Fibroblast of mammary gland (primary cell): Measurements from ENCODE around the gene FGD6.

Source experiments
- DNase-seq: peaks from one replicate; pipeline ENCODE4 v3.0.0-alpha.2; 2010; ENCODE audit warnings: low read depth
- H3K4me3 ChIP-seq: 2 replicates; pipeline ENCODE4 v1.5.1; 2011; ENCODE audit warnings: low read depth, mild to moderate bottlenecking, low read length, moderate library complexity; ENCODE audit not compliant: control insufficient read depth
- TF ChIP-seq, protein P1 (sequence below): conservative IDR thresholded peaks from 2 replicates; pipeline ENCODE4 v1.5.1; 2011; ENCODE audit warnings: low read depth, low read length, inconsistent platforms; ENCODE audit not compliant: control insufficient read depth, insufficient read depth

Gene FGD6

GRCh38 chr12:95126736-95127135, 90.5 kb downstream of the FGD6 start:
- no peak for DNase-seq
- TF ChIP-seq, protein P1, sequence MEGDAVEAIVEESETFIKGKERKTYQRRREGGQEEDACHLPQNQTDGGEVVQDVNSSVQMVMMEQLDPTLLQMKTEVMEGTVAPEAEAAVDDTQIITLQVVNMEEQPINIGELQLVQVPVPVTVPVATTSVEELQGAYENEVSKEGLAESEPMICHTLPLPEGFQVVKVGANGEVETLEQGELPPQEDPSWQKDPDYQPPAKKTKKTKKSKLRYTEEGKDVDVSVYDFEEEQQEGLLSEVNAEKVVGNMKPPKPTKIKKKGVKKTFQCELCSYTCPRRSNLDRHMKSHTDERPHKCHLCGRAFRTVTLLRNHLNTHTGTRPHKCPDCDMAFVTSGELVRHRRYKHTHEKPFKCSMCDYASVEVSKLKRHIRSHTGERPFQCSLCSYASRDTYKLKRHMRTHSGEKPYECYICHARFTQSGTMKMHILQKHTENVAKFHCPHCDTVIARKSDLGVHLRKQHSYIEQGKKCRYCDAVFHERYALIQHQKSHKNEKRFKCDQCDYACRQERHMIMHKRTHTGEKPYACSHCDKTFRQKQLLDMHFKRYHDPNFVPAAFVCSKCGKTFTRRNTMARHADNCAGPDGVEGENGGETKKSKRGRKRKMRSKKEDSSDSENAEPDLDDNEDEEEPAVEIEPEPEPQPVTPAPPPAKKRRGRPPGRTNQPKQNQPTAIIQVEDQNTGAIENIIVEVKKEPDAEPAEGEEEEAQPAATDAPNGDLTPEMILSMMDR, result no peak
- H3K4me3 ChIP-seq, result no peak overlapping the region

- TF ChIP-seq, protein P1, result no peak
- no peak for DNase-seq
- no peak overlapping the region for H3K4me3 ChIP-seq
Measured at GRCh38 chr12:95126076-95126475, 91.2 kb downstream of the FGD6 start.

- no peak for DNase-seq
- H3K4me3 ChIP-seq, result no peak overlapping the region
- TF ChIP-seq, protein P1, result no peak
Measured at GRCh38 chr12:95124106-95124505, 93.2 kb downstream of the FGD6 start.

GRCh38 chr12:95118788-95119179, 98.5 kb downstream of the FGD6 start:
- TF ChIP-seq, protein P1, result no peak
- H3K4me3 ChIP-seq, result no peak overlapping the region
- DNase-seq, result peak; percentile 19

DNA sequence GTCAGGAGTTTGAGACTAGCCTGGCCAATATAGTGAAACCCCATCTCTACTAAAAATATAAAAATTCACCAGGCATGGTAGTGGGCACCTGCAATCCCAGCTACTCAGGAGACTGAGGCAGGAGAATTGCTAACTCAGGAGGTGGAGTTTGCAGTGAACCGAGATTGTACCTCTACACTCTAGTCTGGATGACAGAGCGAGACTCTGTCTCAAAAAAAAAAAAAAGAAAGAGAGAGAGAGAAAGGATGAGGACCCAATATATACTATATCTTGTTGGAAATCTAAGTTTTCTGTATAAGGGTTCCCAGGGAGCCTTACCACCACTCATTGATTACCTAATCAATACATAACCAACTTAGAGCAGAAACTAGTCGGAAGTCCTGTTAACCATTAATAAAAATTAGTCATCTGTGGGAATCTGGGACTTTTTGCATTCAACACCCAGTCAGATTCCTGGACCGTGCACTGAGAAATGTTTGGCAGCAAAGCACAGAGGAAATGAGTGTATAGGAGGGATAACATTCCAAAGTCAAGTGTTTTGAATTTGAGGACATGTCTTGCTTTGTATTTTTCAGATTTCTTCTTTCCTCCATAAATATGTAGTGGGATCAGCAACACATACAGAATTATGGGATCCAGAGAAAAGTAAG, 99.0 kb downstream of the FGD6 start:
- TF ChIP-seq, protein P1, result no peak
- peak; percentile 87 for DNase-seq

DNA sequence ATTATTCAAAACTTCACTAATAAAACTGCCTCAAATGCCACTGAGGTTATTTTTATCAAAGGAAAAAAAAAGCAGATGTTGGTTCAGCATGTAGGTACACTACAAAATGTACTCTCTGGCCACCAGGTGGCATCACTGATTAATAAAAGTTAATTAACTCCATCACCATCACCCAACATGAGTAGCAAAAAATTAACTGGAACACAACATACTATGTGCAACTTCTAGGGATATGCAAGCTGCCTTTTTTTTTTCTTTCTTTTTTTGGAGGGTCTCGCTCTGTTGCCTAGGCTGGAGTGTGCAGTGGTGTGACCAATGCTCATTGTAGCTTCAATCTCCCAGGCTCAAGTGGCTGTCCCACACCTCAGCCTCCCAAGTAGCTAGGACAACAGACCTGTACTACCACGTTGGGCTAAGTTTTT, 100.1 kb downstream of the FGD6 start:
- peak; percentile 81 for DNase-seq
- no peak overlapping the region for H3K4me3 ChIP-seq
- TF ChIP-seq, protein P1, result peak; percentile 62

More for the DNA sequence above, 99.0 kb downstream of the FGD6 start:
- no peak overlapping the region for H3K4me3 ChIP-seq
